B cell (primary cell): ENCODE results near the gene WDR73. TPM values are rescaled to one million over a fixed set of nuclear protein-coding genes. Genes with fewer than 3 reads are reported as not detected.

Experiments
- ATAC-seq: fragments of 200-7000 bp; cut with Tn5 transposase; one replicate; pipeline ENCODE4 v1.10.0; 2021; ENCODE audit warnings: low read depth, mild to moderate bottlenecking, moderate number of reproducible peaks, moderate library complexity
- CTCF ChIA-PET: fragments of 350-600 bp; sonication (Branson Sonifier 250); formaldehyde crosslinking; loops from one replicate; lab custom pipeline; 2021; ENCODE audit warnings: antibody characterized with exemption, inconsistent platforms; lab: Charles Lee
- POLR2A ChIA-PET: fragments of 350-600 bp; sonication (Branson Sonifier 250); formaldehyde crosslinking; loops from one replicate; lab custom pipeline; 2021; ENCODE audit warnings: antibody characterized with exemption; lab: Charles Lee
- DNase-seq: peaks from one replicate; pipeline ENCODE4 v3.0.0; 2013
- H2AFZ ChIP-seq: 2 replicates; pipeline ENCODE4 v1.6.1; 2012; ENCODE audit warnings: mild to moderate bottlenecking, low read depth, low read length; ENCODE audit not compliant: insufficient read depth, poor library complexity, severe bottlenecking
- H3K27ac ChIP-seq, 2 donors: 1 replicate in 1 of 2; 2 replicates in 1 of 2; pipeline ENCODE4 v1.5.1; 2012 to 2013; ENCODE audit warnings: low read length in 2 of 2, mild to moderate bottlenecking in 2 of 2, moderate library complexity in 1 of 2
- H3K27me3 ChIP-seq, 4 experiments: fragments of 200-600 bp in 1 of 4; sonication (generic) in 1 of 4; replicated peaks in 1 of 4; 1 replicate in 2 of 4; 2 replicates in 2 of 4; pipeline versions ENCODE4 v1.6.1 to v1.7.0; 2013 to 2016; ENCODE audit warnings: low read length in 3 of 4, mild to moderate bottlenecking in 2 of 4, mixed read lengths in 1 of 4, moderate library complexity in 1 of 4; ENCODE audit not compliant: insufficient read depth in 4 of 4, control insufficient read depth in 3 of 4; ENCODE audit errors: control extremely low read depth in 1 of 4
- H3K36me3 ChIP-seq, 2 experiments: replicated peaks in 1 of 2; 1 replicate in 1 of 2; 2 replicates in 1 of 2; pipeline versions ENCODE4 v1.6.1 to v1.7.1; 2013; ENCODE audit warnings: low read length in 1 of 2; ENCODE audit not compliant: insufficient read depth in 2 of 2, control insufficient read depth in 1 of 2; ENCODE audit errors: control extremely low read depth in 1 of 2, extremely low read depth in 1 of 2
- H3K4me1 ChIP-seq, 2 donors: fragments of 200-600 bp in 1 of 2; sonication (generic) in 1 of 2; 1 replicate in 1 of 2; 2 replicates in 1 of 2; pipeline versions ENCODE4 v1.5.1 to v1.6.1; 2013 to 2017; ENCODE audit warnings: low read length in 2 of 2; ENCODE audit not compliant: control insufficient read depth in 2 of 2, insufficient read depth in 2 of 2
- H3K4me2 ChIP-seq: replicated peaks from 2 replicates; pipeline ENCODE3; 2012; ENCODE audit warnings: mild to moderate bottlenecking, low read depth, low read length; ENCODE audit not compliant: poor library complexity, severe bottlenecking
- H3K4me3 ChIP-seq, 5 experiments: fragments of 200-600 bp in 1 of 5; sonication (generic) in 1 of 5; 1 replicate in 3 of 5; 2 replicates in 2 of 5; pipeline versions ENCODE4 v1.5.1 to v1.7.0; 2011 to 2016; ENCODE audit warnings: low read length in 4 of 5, mild to moderate bottlenecking in 4 of 5, low read depth in 2 of 5, control low read depth in 1 of 5, moderate library complexity in 1 of 5; ENCODE audit not compliant: insufficient read depth in 1 of 5; ENCODE audit errors: control extremely low read depth in 1 of 5, extremely low read depth in 1 of 5
- H3K79me2 ChIP-seq: fragments of 200-600 bp; sonication (generic); one replicate; pipeline ENCODE4 v1.6.0; 2016; ENCODE audit warnings: low read length; ENCODE audit not compliant: control insufficient read depth, insufficient read depth
- H3K9ac ChIP-seq: fragments of 200-600 bp; sonication (generic); 2 replicates; pipeline ENCODE4 v1.6.1; 2017; ENCODE audit warnings: mild to moderate bottlenecking, low read length, moderate library complexity
- H3K9me3 ChIP-seq, 3 donors: one replicate each; pipeline versions ENCODE4 v1.6.1 to v1.7.1; 2013; ENCODE audit warnings: low read length in 2 of 3; ENCODE audit not compliant: control insufficient read depth in 2 of 3, insufficient read depth in 1 of 3; ENCODE audit errors: control extremely low read depth in 1 of 3
- H4K20me1 ChIP-seq: 2 replicates; pipeline ENCODE4 v1.6.0; 2012; ENCODE audit warnings: mild to moderate bottlenecking, low read length; ENCODE audit not compliant: insufficient read depth, control insufficient read depth, poor library complexity, severe bottlenecking
- H3K27ac Mint-ChIP-seq: one replicate; pipeline ENCODE4 v1.8.0; 2021; ENCODE audit warnings: mixed read lengths
- H3K27me3 Mint-ChIP-seq: one replicate; pipeline ENCODE4 v1.8.0; 2021; ENCODE audit warnings: mixed read lengths
- H3K4me1 Mint-ChIP-seq: one replicate; pipeline ENCODE4 v1.8.0; 2021; ENCODE audit warnings: mixed read lengths
- H3K4me3 Mint-ChIP-seq: one replicate; pipeline ENCODE4 v1.8.0; 2021; ENCODE audit warnings: mixed read lengths
- H3K9me3 Mint-ChIP-seq: one replicate; pipeline ENCODE4 v1.8.0; 2022; ENCODE audit warnings: mixed read lengths; ENCODE audit not compliant: insufficient read depth
- EZH2 ChIP-seq: IDR thresholded peaks from 2 replicates; pipeline ENCODE4 v1.6.1; 2012; ENCODE audit warnings: borderline replicate concordance, low read depth, mild to moderate bottlenecking, moderate library complexity, low read length; ENCODE audit not compliant: insufficient read depth, poor library complexity, severe bottlenecking
- WGBS: methylation state at CpG from one replicate; pipeline ENCODE4 v1.1.5; 2013; ENCODE audit warnings: missing lambda C conversion rate; ENCODE audit not compliant: insufficient coverage; 5-methylcytosine and 5-hydroxymethylcytosine counted together
- intact Hi-C: fragments of 100-400 bp; cut with micrococcal nuclease; formaldehyde crosslinking; loops from one replicate; pipeline ENCODE4 v1.10.0; 2022
- polyA plus RNA-seq: library from polyadenylated mRNA; depleted of rRNA; stranded (reverse); fragments of >200 nt; gene quantifications from 2 replicates; pipeline ENCODE4 v1.2.3, GENCODE V29; 2012
- total RNA-seq, 2 donors: library from RNA; stranded (reverse); fragments of 120-200 nt in 1 of 2; gene quantifications; 1 replicate in 1 of 2; 2 replicates in 1 of 2; pipeline versions ENCODE4 v1.2.3 to v1.2.4, GENCODE V29; 2013 to 2022
- TF ChIP-seq, protein P1 (sequence below): fragments of 200-600 bp; IDR thresholded peaks from one replicate; pipeline ENCODE4 v1.8.0; 2022; ENCODE audit warnings: antibody characterized with exemption, mild to moderate bottlenecking

WDR73 gene
- total and polyA plus RNA-seq, 2 donors (not counting 1 experiment from before 2014, with no cell fraction given) = 21.0 to 43.4 TPM

DNA sequence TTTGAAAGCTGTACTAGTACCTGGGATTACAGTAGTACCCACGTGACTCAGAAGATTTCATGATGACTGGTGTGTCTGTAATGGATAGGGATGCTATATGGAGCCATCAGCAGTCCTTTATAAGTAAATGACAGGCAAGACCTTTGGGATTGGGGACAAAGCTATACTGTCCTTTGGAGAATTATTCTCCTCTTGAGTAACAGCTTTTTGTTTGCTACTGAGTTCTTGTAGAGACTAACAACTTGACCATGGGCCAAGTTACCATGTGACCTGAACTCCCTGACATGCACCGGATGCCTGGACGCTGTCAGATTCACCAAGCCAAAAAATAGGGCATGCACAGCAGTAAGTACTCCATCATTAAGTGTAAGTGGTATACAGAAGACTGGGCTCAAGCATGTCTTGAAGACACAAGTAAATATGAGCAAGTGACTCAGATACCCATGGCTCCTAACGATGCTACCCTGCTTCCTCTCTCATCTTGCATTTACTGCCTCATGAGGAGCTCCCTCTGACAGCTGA, 48.9 kb upstream of the WDR73 start:
- intact Hi-C loops = no loop called here
- H4K20me1 ChIP-seq = peaks cover 79% of the 10 kb centered on the region
- H3K4me1 Mint-ChIP-seq = peaks cover 61% of the 10 kb centered on the region
- peaks cover 7 to 15% of the 10 kb centered on the region in 2 experiments for H3K36me3 ChIP-seq
- no peaks in the 10 kb centered on the region for H3K9me3 Mint-ChIP-seq
- H3K27ac ChIP-seq = peak overlapping the region in 1 of 2 donors; percentile 23
- no peak overlapping the region for H3K4me3 Mint-ChIP-seq
- H3K27me3 Mint-ChIP-seq = no peaks in the 10 kb centered on the region
- no peak overlapping the region for H3K4me3 ChIP-seq
- ATAC-seq = no peak
- WGBS = 82% methylated on average over 3 of the region's 4 CpGs
- no peak overlapping the region for H3K27ac Mint-ChIP-seq
- H3K79me2 ChIP-seq = peaks cover 99% of the 10 kb centered on the region
- peaks cover 9 to 10% of the 10 kb centered on the region in 2 donors for H3K4me1 ChIP-seq
- H2AFZ ChIP-seq = no peak overlapping the region
- no peak overlapping the region for H3K4me2 ChIP-seq
- no peak for DNase-seq
- no peaks in the 10 kb centered on the region for H3K9me3 ChIP-seq
- ChIA-PET POLR2A (interaction anchor here (0.7 to 1.3 kb wide), 2 partner anchors 13 to 17 kb away, joined by 3 to 4 read pairs; partner anchors contain the start of gene SEC11A), CTCF (interaction anchor here (1.0 to 1.2 kb wide), 2 partner anchors 9 to 47 kb away, joined by 3 read pairs; no protein-coding TSS in a partner anchor)
- no peak overlapping the region for H3K9ac ChIP-seq
- TF ChIP-seq, protein P1, sequence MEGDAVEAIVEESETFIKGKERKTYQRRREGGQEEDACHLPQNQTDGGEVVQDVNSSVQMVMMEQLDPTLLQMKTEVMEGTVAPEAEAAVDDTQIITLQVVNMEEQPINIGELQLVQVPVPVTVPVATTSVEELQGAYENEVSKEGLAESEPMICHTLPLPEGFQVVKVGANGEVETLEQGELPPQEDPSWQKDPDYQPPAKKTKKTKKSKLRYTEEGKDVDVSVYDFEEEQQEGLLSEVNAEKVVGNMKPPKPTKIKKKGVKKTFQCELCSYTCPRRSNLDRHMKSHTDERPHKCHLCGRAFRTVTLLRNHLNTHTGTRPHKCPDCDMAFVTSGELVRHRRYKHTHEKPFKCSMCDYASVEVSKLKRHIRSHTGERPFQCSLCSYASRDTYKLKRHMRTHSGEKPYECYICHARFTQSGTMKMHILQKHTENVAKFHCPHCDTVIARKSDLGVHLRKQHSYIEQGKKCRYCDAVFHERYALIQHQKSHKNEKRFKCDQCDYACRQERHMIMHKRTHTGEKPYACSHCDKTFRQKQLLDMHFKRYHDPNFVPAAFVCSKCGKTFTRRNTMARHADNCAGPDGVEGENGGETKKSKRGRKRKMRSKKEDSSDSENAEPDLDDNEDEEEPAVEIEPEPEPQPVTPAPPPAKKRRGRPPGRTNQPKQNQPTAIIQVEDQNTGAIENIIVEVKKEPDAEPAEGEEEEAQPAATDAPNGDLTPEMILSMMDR = no peak
- TF ChIP-seq EZH2 = no peak
- no peaks in the 10 kb centered on the region for H3K27me3 ChIP-seq

- H3K36me3 ChIP-seq = peaks cover 6 to 13% of the 10 kb centered on the region in 2 experiments
- peaks cover 71% of the 10 kb centered on the region for H4K20me1 ChIP-seq
- H3K4me3 ChIP-seq = no peak overlapping the region
- H3K4me3 Mint-ChIP-seq = no peak overlapping the region
- WGBS = 96% methylated on average over 3 of the region's 8 CpGs
- H3K9me3 Mint-ChIP-seq = no peaks in the 10 kb centered on the region
- H3K4me1 ChIP-seq = peaks cover 11 to 23% of the 10 kb centered on the region in 2 donors
- H3K27me3 Mint-ChIP-seq = no peaks in the 10 kb centered on the region
- no peak overlapping the region for H3K27ac ChIP-seq
- no peak overlapping the region for H2AFZ ChIP-seq
- H3K4me2 ChIP-seq = no peak overlapping the region
- no peaks in the 10 kb centered on the region for H3K9me3 ChIP-seq
- ATAC-seq (no peak), DNase-seq (no peak)
- intact Hi-C loops = no loop called here
- peaks cover 65% of the 10 kb centered on the region for H3K4me1 Mint-ChIP-seq
- H3K27ac Mint-ChIP-seq = no peak overlapping the region
- CTCF ChIA-PET = no interaction called here
- peaks cover 99% of the 10 kb centered on the region for H3K79me2 ChIP-seq
- no peak for TF ChIP-seq EZH2
- TF ChIP-seq, protein P1 = no peak
- no peak overlapping the region for H3K9ac ChIP-seq
- POLR2A ChIA-PET = no interaction called here
- no peaks in the 10 kb centered on the region for H3K27me3 ChIP-seq
Measured at GRCh38 chr15:84699538-84700191, 45.6 kb upstream of the WDR73 start.
